Measurements from ENCODE around the gene ZBED2.

ZBED2 gene

DNA sequence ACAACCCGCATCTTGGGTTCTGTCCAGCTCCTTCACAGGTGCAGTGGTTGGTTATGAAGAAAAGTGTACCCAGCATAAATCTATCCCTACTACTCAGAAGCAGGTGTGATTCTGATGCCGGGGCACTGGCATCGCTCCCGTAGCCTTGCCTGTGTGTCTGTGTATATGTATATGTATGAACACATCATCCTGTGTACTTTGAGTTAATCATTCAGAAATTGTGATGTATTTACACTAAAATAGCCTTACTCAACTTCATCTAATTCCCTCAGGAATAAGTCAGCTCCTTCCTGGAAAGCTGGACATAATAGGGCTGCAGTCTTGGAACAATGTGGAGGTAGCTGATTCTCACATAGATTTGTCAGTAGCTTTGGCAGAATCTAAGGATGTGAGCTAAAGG, 6.7 kb upstream of the ZBED2 start:
- no peak for DNase-seq (ENCODE audit: extremely low read depth, insufficient read length)
- no peaks in the 10 kb centered on the region for H3K27me3 ChIP-seq (replicated peaks; ENCODE audit: control insufficient read depth, insufficient read depth, low read length)
- no peaks in the 10 kb centered on the region for H3K36me3 ChIP-seq (ENCODE audit: control insufficient read depth, insufficient read depth, low read length)
- no peak overlapping the region for H3K4me3 ChIP-seq (replicated peaks; ENCODE audit: low read depth, low read length)
- TF ChIP-seq, protein P1, sequence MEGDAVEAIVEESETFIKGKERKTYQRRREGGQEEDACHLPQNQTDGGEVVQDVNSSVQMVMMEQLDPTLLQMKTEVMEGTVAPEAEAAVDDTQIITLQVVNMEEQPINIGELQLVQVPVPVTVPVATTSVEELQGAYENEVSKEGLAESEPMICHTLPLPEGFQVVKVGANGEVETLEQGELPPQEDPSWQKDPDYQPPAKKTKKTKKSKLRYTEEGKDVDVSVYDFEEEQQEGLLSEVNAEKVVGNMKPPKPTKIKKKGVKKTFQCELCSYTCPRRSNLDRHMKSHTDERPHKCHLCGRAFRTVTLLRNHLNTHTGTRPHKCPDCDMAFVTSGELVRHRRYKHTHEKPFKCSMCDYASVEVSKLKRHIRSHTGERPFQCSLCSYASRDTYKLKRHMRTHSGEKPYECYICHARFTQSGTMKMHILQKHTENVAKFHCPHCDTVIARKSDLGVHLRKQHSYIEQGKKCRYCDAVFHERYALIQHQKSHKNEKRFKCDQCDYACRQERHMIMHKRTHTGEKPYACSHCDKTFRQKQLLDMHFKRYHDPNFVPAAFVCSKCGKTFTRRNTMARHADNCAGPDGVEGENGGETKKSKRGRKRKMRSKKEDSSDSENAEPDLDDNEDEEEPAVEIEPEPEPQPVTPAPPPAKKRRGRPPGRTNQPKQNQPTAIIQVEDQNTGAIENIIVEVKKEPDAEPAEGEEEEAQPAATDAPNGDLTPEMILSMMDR (IDR thresholded peaks at IDR 0.05; ENCODE audit: insufficient read depth, low read length, poor library complexity, severe bottlenecking) = no peak

DNA sequence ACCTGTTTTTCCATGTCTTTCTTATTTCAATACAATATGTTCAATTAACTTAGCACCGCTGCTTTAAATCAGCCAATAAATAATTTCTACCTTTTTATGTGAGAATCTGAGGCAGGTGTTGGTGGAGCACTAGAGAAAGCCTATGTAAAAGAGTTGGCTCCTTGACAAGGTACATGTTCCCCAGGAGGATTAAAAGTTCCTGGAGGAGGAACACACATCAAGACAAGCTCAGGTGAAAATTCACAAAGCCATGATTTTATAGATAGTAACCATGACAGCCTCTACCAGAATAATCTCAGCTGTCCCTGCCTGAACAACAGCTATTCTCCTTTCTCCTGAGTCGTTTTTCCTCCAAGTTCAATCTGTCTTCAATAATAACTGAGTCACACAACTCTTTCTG, 3.4 kb upstream of the ZBED2 start:
- no peak overlapping the region for H3K4me3 ChIP-seq (replicated peaks; ENCODE audit: low read depth, low read length)
- DNase-seq (ENCODE audit: extremely low read depth, insufficient read length) = no peak
- H3K27me3 ChIP-seq (replicated peaks; ENCODE audit: control insufficient read depth, insufficient read depth, low read length) = no peaks in the 10 kb centered on the region
- TF ChIP-seq, protein P1 (IDR thresholded peaks at IDR 0.05; ENCODE audit: insufficient read depth, low read length, poor library complexity, severe bottlenecking) = no peak
- no peaks in the 10 kb centered on the region for H3K36me3 ChIP-seq (ENCODE audit: control insufficient read depth, insufficient read depth, low read length)

DNA sequence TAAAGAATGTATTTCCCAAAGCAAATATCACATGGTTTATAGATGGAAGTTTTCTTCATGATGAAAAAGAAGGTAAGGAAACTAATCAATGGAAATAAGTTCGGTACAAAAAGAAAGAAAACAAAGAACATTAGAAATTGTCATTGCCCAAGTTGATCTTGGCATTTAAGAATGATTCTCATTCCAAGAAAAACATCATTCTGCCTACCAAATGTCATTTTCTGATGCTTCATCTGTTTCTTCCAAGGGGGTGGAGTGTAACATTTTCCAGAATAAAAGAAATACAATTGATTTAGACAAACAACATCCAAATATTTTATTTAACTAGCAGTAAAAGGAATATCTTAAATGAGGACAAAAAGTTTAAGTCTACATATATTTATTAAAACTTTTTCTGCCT, 3.0 kb upstream of the ZBED2 start:
- H3K36me3 ChIP-seq (ENCODE audit: control insufficient read depth, insufficient read depth, low read length) = no peaks in the 10 kb centered on the region
- no peaks in the 10 kb centered on the region for H3K27me3 ChIP-seq (replicated peaks; ENCODE audit: control insufficient read depth, insufficient read depth, low read length)
- no peak overlapping the region for H3K4me3 ChIP-seq (replicated peaks; ENCODE audit: low read depth, low read length)
- TF ChIP-seq, protein P1 (IDR thresholded peaks at IDR 0.05; ENCODE audit: insufficient read depth, low read length, poor library complexity, severe bottlenecking) = no peak
- no peak for DNase-seq (ENCODE audit: extremely low read depth, insufficient read length)

DNA sequence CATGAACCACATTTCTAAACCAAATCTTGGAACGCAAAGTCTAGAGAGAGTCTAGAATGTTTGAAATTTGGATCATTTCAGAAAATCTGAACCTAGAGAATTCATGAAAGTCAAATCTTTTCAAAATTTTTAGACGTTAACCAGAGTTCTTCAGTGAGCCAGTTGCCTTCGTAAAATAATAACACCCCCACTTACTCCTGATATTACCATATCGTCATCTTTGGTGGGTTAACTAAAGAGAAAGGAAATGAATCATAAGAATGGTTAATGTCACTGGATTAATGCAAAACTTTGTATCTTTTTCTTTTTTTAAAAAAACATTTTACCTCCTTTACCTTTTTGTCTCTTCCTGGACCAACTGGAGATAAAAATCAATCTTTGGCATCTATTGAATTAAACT, 1.2 kb upstream of the ZBED2 start:
- no peaks in the 10 kb centered on the region for H3K27me3 ChIP-seq (replicated peaks; ENCODE audit: control insufficient read depth, insufficient read depth, low read length)
- DNase-seq (ENCODE audit: extremely low read depth, insufficient read length) = no peak
- H3K36me3 ChIP-seq (ENCODE audit: control insufficient read depth, insufficient read depth, low read length) = no peaks in the 10 kb centered on the region
- H3K4me3 ChIP-seq (replicated peaks; ENCODE audit: low read depth, low read length) = no peak overlapping the region
- TF ChIP-seq, protein P1 (IDR thresholded peaks at IDR 0.05; ENCODE audit: insufficient read depth, low read length, poor library complexity, severe bottlenecking) = no peak

DNA sequence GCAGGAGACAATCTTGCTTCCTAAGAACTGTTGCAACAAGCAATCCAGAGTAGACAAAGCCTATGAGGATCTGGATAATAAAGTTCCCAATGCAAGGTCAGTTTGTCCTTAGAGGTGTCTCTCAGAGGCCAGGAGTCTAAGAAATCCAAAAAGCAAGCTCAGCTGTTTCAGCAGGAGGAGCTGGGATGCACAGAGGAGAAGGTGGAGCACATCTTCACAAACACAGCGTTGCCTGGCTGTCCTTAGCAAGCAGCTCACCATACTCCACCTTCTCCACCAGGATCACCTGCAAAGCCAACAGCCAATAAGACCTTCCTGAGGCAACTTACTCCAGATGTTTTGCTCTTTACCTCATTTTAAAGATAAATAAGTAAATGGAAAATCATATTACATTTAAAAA, 365 bp downstream of the ZBED2 start:
- H3K4me3 ChIP-seq (replicated peaks; ENCODE audit: low read depth, low read length) = no peak overlapping the region
- no peaks in the 10 kb centered on the region for H3K27me3 ChIP-seq (replicated peaks; ENCODE audit: control insufficient read depth, insufficient read depth, low read length)
- H3K36me3 ChIP-seq (ENCODE audit: control insufficient read depth, insufficient read depth, low read length) = no peaks in the 10 kb centered on the region
- DNase-seq (ENCODE audit: extremely low read depth, insufficient read length) = no peak
- TF ChIP-seq, protein P1 (IDR thresholded peaks at IDR 0.05; ENCODE audit: insufficient read depth, low read length, poor library complexity, severe bottlenecking) = no peak

DNA sequence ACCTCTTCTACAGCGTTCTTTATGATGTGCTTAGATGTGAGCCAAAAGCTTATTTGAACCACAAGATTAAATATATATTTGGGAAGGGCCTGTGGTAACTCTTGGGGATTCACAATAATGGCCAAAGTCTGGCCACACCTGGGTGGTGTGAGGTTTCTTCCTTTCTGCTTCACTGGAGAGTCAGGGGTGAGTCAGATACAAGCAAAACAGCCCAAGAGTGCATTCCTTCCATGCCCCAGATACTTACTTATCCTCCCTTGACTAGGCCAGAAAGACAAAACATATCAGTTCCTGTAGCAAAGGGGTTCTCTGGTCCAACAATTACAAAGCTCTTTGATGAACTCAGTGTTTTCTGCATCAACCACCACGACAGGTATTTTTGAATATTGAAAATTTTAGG, 941 bp downstream of the ZBED2 start:
- TF ChIP-seq, protein P1 (IDR thresholded peaks at IDR 0.05; ENCODE audit: insufficient read depth, low read length, poor library complexity, severe bottlenecking) = no peak
- DNase-seq (ENCODE audit: extremely low read depth, insufficient read length) = no peak
- Histone ChIP-seq H3K27me3 (replicated peaks; ENCODE audit: control insufficient read depth, insufficient read depth, low read length) (no peaks in the 10 kb centered on the region), H3K36me3 (ENCODE audit: control insufficient read depth, insufficient read depth, low read length) (no peaks in the 10 kb centered on the region), H3K4me3 (replicated peaks; ENCODE audit: low read depth, low read length) (no peak overlapping the region)
